PC-9 (cell line): ENCODE data around the gene IKZF2. TPM values are rescaled to one million over a fixed set of nuclear protein-coding genes. Genes with fewer than 3 reads are reported as not detected.

Source experiments
- BruUV-seq: library from RNA; stranded (reverse); fragments of 400-500 nt; replicated peaks from 2 replicates; lab custom pipeline; 2021; lab: Mats Ljungman, UMichigan
- CTCF ChIA-PET: fragments of 300-600 bp; sonication (Branson Sonifier 250); formaldehyde crosslinking; loops from one replicate; lab custom pipeline; 2022; ENCODE audit warnings: antibody characterized with exemption; lab: Charles Lee
- POLR2A ChIA-PET: fragments of 300-600 bp; sonication (Branson Sonifier 250); formaldehyde crosslinking; loops from one replicate; lab custom pipeline; 2022; ENCODE audit warnings: antibody characterized with exemption; ENCODE audit not compliant: unreplicated experiment; lab: Charles Lee
- DNase-seq, 2 experiments: peaks; one replicate each; pipeline versions ENCODE4 v3.0.0 to v3.0.0-alpha.2; 2015 to 2022; ENCODE audit warnings: mixed read lengths in 1 of 2
- H2AFZ ChIP-seq: fragments of 200-600 bp; sonication (generic); 2 replicates; pipeline ENCODE4 v1.8.1; 2017; ENCODE audit warnings: antibody characterized with exemption
- H3F3A ChIP-seq: fragments of 200-600 bp; sonication (generic); 2 replicates; pipeline ENCODE4 v1.8.1; 2017; ENCODE audit warnings: antibody characterized with exemption, mild to moderate bottlenecking, low read depth; ENCODE audit not compliant: insufficient read depth
- H3K27ac ChIP-seq: fragments of 200-600 bp; sonication (generic); 2 replicates; pipeline ENCODE4 v1.6.1; 2016; ENCODE audit warnings: mixed run types
- H3K27me3 ChIP-seq: fragments of 200-600 bp; sonication (generic); 2 replicates; pipeline ENCODE4 v1.6.1; 2016; ENCODE audit warnings: low read depth, mixed run types; ENCODE audit not compliant: insufficient read depth
- H3K36me3 ChIP-seq: fragments of 200-600 bp; sonication (generic); 2 replicates; pipeline ENCODE4 v1.6.1; 2016; ENCODE audit warnings: low read depth, mixed run types
- H3K4me1 ChIP-seq: fragments of 200-600 bp; sonication (generic); replicated peaks from 2 replicates; pipeline ENCODE4 v1.6.1; 2016; ENCODE audit warnings: mixed run types; ENCODE audit not compliant: insufficient read depth
- H3K4me2 ChIP-seq: fragments of 200-600 bp; sonication (generic); 2 replicates; pipeline ENCODE4 v1.6.1; 2017; ENCODE audit warnings: mixed run types
- H3K4me3 ChIP-seq: fragments of 200-600 bp; sonication (generic); 2 replicates; pipeline ENCODE4 v1.6.1; 2016; ENCODE audit warnings: mixed run types
- H3K79me2 ChIP-seq: fragments of 200-600 bp; sonication (generic); 2 replicates; pipeline ENCODE4 v1.6.1; 2017; ENCODE audit warnings: low read depth, mixed run types
- H3K9me2 ChIP-seq: fragments of 200-600 bp; sonication (generic); 2 replicates; pipeline ENCODE4 v1.8.1; 2017; ENCODE audit warnings: mild to moderate bottlenecking; ENCODE audit not compliant: insufficient read depth
- H3K9me3 ChIP-seq: fragments of 200-600 bp; sonication (generic); 2 replicates; pipeline ENCODE4 v1.8.1; 2016; ENCODE audit warnings: low read depth; ENCODE audit not compliant: insufficient read depth
- H4K20me1 ChIP-seq: fragments of 200-600 bp; sonication (generic); 2 replicates; pipeline ENCODE4 v1.8.1; 2017; ENCODE audit not compliant: insufficient read depth
- EZH2 ChIP-seq: fragments of 200-600 bp; sonication (generic); IDR thresholded peaks from 2 replicates; pipeline ENCODE4 v1.8.0; 2017; ENCODE audit warnings: antibody characterized with exemption, low read depth
- intact Hi-C: fragments of 100-400 bp; cut with micrococcal nuclease; formaldehyde crosslinking; loops from one replicate; pipeline ENCODE4 v1.10.0; 2022; ENCODE audit not compliant: unreplicated experiment
- total RNA-seq: library from RNA; stranded (reverse); gene quantifications from 2 replicates; pipeline ENCODE4 v1.2.3, GENCODE V29; 2021
- TF ChIP-seq, protein P1 (sequence below): fragments of 200-600 bp; sonication (generic); conservative IDR thresholded peaks from 2 replicates; pipeline ENCODE4 v1.6.1; 2017; ENCODE audit warnings: mixed run types, antibody characterized with exemption, mild to moderate bottlenecking, moderate library complexity

Gene IKZF2
- total RNA-seq, 1 experiment from 2014 or later: 28.3 TPM

- no TSS peak for BruUV-seq
- Histone ChIP-seq H3K79me2 (no peaks in the 10 kb centered on the region), H3K9me3 (no peaks in the 10 kb centered on the region), H3K27me3 (no peaks in the 10 kb centered on the region), H3K4me2 (no peak overlapping the region), H4K20me1 (no peaks in the 10 kb centered on the region), H2AFZ (no peak overlapping the region), H3K9me2 (no peaks in the 10 kb centered on the region), H3K4me1 (no peaks in the 10 kb centered on the region), H3K27ac (no peak overlapping the region), H3K4me3 (no peak overlapping the region), H3K36me3 (no peaks in the 10 kb centered on the region), H3F3A (no peaks in the 10 kb centered on the region)
- CTCF ChIA-PET: no interaction called here
- TF ChIP-seq, protein P1, sequence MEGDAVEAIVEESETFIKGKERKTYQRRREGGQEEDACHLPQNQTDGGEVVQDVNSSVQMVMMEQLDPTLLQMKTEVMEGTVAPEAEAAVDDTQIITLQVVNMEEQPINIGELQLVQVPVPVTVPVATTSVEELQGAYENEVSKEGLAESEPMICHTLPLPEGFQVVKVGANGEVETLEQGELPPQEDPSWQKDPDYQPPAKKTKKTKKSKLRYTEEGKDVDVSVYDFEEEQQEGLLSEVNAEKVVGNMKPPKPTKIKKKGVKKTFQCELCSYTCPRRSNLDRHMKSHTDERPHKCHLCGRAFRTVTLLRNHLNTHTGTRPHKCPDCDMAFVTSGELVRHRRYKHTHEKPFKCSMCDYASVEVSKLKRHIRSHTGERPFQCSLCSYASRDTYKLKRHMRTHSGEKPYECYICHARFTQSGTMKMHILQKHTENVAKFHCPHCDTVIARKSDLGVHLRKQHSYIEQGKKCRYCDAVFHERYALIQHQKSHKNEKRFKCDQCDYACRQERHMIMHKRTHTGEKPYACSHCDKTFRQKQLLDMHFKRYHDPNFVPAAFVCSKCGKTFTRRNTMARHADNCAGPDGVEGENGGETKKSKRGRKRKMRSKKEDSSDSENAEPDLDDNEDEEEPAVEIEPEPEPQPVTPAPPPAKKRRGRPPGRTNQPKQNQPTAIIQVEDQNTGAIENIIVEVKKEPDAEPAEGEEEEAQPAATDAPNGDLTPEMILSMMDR: no peak
- TF ChIP-seq EZH2: no peak
- DNase-seq: no peak
- intact Hi-C loops: no loop called here
- POLR2A ChIA-PET: no interaction called here
These were observed 153.8 kb downstream of the IKZF2 start for GRCh38 chr2:212997526-212998020.

- Histone ChIP-seq H3K27me3 (no peaks in the 10 kb centered on the region), H4K20me1 (no peaks in the 10 kb centered on the region), H3K36me3 (no peaks in the 10 kb centered on the region), H3K4me2 (no peak overlapping the region), H3F3A (no peaks in the 10 kb centered on the region), H3K4me3 (no peak overlapping the region), H3K4me1 (no peaks in the 10 kb centered on the region), H3K27ac (no peak overlapping the region), H3K9me3 (no peaks in the 10 kb centered on the region), H3K9me2 (no peaks in the 10 kb centered on the region), H2AFZ (no peak overlapping the region), H3K79me2 (no peaks in the 10 kb centered on the region)
- BruUV-seq: no TSS peak
- intact Hi-C loops: no loop called here
- DNase-seq: no peak
- ChIA-PET CTCF (no interaction called here), POLR2A (no interaction called here)
- no peak for TF ChIP-seq EZH2
- TF ChIP-seq, protein P1: no peak
These were observed 155.5 kb downstream of the IKZF2 start for GRCh38 chr2:212995920-212996319.

DNA sequence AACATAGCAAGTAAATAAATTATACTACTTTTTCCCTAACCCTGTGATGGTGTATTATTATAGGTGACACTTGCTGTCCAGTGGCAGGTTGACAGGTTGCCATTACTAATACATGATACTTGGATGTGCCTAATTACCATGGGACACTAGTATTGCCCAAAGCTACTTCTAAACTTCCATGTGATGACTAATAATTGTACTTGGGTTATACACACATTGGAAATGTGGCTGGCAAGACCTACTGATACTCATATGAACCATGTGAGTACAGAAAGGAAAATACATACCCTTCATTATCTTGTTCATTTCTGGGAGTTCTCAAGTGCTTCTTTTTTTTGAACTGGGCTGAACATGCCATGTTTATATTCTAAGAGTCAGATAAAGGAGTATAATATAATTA lies 156.4 kb downstream of the IKZF2 start:
- H2AFZ ChIP-seq: no peak overlapping the region
- no peaks in the 10 kb centered on the region for H4K20me1 ChIP-seq
- no peaks in the 10 kb centered on the region for H3K4me1 ChIP-seq
- no peak overlapping the region for H3K4me3 ChIP-seq
- no peak overlapping the region for H3K27ac ChIP-seq
- BruUV-seq: no TSS peak
- CTCF ChIA-PET: no interaction called here
- H3K27me3 ChIP-seq: no peaks in the 10 kb centered on the region
- no peak for DNase-seq
- no peaks in the 10 kb centered on the region for H3K9me3 ChIP-seq
- TF ChIP-seq, protein P1: no peak
- no peak for TF ChIP-seq EZH2
- H3K4me2 ChIP-seq: no peak overlapping the region
- H3K79me2 ChIP-seq: no peaks in the 10 kb centered on the region
- H3K36me3 ChIP-seq: no peaks in the 10 kb centered on the region
- no peaks in the 10 kb centered on the region for H3F3A ChIP-seq
- POLR2A ChIA-PET: no interaction called here
- H3K9me2 ChIP-seq: no peaks in the 10 kb centered on the region
- intact Hi-C loops: no loop called here
